Measurements from ENCODE around the gene ROBO1.
A peak's percentile ranks its signal among the peaks of the same experiment; 100 is the strongest.

The ROBO1 gene

GRCh38 chr3:79038057-79038456 is 729.7 kb downstream of the ROBO1 start:
- in situ Hi-C loops (cut with HindIII; ENCODE audit: low sequenced_read_pairs) = no loop called here
- TF ChIP-seq, protein P1, sequence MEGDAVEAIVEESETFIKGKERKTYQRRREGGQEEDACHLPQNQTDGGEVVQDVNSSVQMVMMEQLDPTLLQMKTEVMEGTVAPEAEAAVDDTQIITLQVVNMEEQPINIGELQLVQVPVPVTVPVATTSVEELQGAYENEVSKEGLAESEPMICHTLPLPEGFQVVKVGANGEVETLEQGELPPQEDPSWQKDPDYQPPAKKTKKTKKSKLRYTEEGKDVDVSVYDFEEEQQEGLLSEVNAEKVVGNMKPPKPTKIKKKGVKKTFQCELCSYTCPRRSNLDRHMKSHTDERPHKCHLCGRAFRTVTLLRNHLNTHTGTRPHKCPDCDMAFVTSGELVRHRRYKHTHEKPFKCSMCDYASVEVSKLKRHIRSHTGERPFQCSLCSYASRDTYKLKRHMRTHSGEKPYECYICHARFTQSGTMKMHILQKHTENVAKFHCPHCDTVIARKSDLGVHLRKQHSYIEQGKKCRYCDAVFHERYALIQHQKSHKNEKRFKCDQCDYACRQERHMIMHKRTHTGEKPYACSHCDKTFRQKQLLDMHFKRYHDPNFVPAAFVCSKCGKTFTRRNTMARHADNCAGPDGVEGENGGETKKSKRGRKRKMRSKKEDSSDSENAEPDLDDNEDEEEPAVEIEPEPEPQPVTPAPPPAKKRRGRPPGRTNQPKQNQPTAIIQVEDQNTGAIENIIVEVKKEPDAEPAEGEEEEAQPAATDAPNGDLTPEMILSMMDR (IDR thresholded peaks at IDR 0.05; ENCODE audit: low read depth, low read length) = no peak
- no peak for DNase-seq (ENCODE audit: low read depth, low spot score)

DNA sequence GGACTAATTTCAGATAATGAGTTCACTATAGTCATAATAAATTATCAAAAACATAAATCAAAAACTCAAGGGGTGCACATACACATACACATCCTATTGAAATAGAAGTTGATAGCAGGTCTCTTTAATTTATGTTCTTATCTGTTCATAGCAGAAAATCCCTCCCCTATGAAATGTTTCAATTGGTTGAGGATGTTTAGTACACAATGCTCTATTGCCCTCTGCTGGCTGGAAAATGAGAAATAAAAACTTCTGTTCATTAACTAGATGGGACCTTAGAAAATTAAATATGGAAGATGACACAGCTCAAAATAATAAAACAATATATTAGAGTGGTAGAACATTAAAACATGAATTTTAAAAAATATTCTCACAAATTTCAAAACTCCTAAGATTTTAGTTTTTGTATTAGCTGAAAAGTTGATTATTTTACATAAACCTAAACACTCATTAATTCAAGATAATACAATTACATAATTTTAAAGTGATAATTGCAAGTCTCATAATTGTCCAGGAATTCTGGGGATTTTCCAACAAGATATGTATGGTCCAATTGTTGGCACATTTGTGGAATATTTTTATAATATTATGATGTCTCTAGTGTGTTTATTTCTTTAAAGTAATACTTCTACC is 735.0 kb downstream of the ROBO1 start:
- TF ChIP-seq, protein P1 (IDR thresholded peaks at IDR 0.05; ENCODE audit: low read depth, low read length) = peak; percentile 51
- H3K4me3 ChIP-seq (ENCODE audit: low read depth, low read length) = no peak overlapping the region
- in situ Hi-C loops (cut with HindIII; ENCODE audit: low sequenced_read_pairs) = no loop called here
- peak; percentile 69 for DNase-seq (ENCODE audit: low read depth, low spot score)

More at GRCh38 chr3:79038057-79038456, 729.7 kb downstream of the ROBO1 start:
- H3K4me3 ChIP-seq (ENCODE audit: low read depth, low read length) = no peak overlapping the region

GRCh38 chr3:79030157-79030556 is 737.6 kb downstream of the ROBO1 start:
- in situ Hi-C loops (cut with HindIII; ENCODE audit: low sequenced_read_pairs) = no loop called here
- TF ChIP-seq, protein P1 (IDR thresholded peaks at IDR 0.05; ENCODE audit: low read depth, low read length) = no peak
- no peak for DNase-seq (ENCODE audit: low read depth, low spot score)
- H3K4me3 ChIP-seq (ENCODE audit: low read depth, low read length) = no peak overlapping the region

GRCh38 chr3:79028916-79029315 is 738.9 kb downstream of the ROBO1 start:
- in situ Hi-C loops (cut with HindIII; ENCODE audit: low sequenced_read_pairs) = no loop called here
- no peak for DNase-seq (ENCODE audit: low read depth, low spot score)
- H3K4me3 ChIP-seq (ENCODE audit: low read depth, low read length) = no peak overlapping the region
- TF ChIP-seq, protein P1 (IDR thresholded peaks at IDR 0.05; ENCODE audit: low read depth, low read length) = no peak

GRCh38 chr3:79027593-79027992 is 740.2 kb downstream of the ROBO1 start:
- no peak overlapping the region for H3K4me3 ChIP-seq (ENCODE audit: low read depth, low read length)
- in situ Hi-C loops (cut with HindIII; ENCODE audit: low sequenced_read_pairs) = no loop called here
- TF ChIP-seq, protein P1 (IDR thresholded peaks at IDR 0.05; ENCODE audit: low read depth, low read length) = no peak
- no peak for DNase-seq (ENCODE audit: low read depth, low spot score)

GRCh38 chr3:79019924-79020173 is 747.9 kb downstream of the ROBO1 start:
- TF ChIP-seq, protein P1 (IDR thresholded peaks at IDR 0.05; ENCODE audit: low read depth, low read length) = no peak
- in situ Hi-C loops (cut with HindIII; ENCODE audit: low sequenced_read_pairs) = no loop called here
- no peak overlapping the region for H3K4me3 ChIP-seq (ENCODE audit: low read depth, low read length)
- DNase-seq (ENCODE audit: low read depth, low spot score) = no peak
